ENCODE measurements around the gene SPOCK3. TPM values are rescaled to one million over a fixed set of nuclear protein-coding genes. Genes with fewer than 3 reads are reported as not detected.

SPOCK3 gene
- total RNA-seq, 1 experiment from 2014 or later = 0.24 TPM

GRCh38 chr4:166734797-166735196 lies 499.5 kb downstream of the SPOCK3 start (continued):
- TF ChIP-seq, protein P1, sequence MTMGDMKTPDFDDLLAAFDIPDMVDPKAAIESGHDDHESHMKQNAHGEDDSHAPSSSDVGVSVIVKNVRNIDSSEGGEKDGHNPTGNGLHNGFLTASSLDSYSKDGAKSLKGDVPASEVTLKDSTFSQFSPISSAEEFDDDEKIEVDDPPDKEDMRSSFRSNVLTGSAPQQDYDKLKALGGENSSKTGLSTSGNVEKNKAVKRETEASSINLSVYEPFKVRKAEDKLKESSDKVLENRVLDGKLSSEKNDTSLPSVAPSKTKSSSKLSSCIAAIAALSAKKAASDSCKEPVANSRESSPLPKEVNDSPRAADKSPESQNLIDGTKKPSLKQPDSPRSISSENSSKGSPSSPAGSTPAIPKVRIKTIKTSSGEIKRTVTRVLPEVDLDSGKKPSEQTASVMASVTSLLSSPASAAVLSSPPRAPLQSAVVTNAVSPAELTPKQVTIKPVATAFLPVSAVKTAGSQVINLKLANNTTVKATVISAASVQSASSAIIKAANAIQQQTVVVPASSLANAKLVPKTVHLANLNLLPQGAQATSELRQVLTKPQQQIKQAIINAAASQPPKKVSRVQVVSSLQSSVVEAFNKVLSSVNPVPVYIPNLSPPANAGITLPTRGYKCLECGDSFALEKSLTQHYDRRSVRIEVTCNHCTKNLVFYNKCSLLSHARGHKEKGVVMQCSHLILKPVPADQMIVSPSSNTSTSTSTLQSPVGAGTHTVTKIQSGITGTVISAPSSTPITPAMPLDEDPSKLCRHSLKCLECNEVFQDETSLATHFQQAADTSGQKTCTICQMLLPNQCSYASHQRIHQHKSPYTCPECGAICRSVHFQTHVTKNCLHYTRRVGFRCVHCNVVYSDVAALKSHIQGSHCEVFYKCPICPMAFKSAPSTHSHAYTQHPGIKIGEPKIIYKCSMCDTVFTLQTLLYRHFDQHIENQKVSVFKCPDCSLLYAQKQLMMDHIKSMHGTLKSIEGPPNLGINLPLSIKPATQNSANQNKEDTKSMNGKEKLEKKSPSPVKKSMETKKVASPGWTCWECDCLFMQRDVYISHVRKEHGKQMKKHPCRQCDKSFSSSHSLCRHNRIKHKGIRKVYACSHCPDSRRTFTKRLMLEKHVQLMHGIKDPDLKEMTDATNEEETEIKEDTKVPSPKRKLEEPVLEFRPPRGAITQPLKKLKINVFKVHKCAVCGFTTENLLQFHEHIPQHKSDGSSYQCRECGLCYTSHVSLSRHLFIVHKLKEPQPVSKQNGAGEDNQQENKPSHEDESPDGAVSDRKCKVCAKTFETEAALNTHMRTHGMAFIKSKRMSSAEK (CRISPR knock-in tag; IDR thresholded peaks at IDR 0.05; ENCODE audit: borderline replicate concordance) = no peak

- ATAC-seq (no peak), DNase-seq (ENCODE audit: low spot score) (no peak)
- H3K36me3 Mint-ChIP-seq = peaks cover 52% of the 10 kb centered on the region
- H3K4me1 Mint-ChIP-seq = peaks cover 32% of the 10 kb centered on the region
- no peaks in the 10 kb centered on the region for H3K27me3 Mint-ChIP-seq (ENCODE audit: low read depth)
- ChIA-PET CTCF (no interaction called here), POLR2A (no interaction called here)
- H3K4me3 Mint-ChIP-seq = no peak overlapping the region
- peaks cover 3% of the 10 kb centered on the region for H3K9me3 Mint-ChIP-seq
- H3K27ac Mint-ChIP-seq = no peak overlapping the region
- TF ChIP-seq, protein P2, sequence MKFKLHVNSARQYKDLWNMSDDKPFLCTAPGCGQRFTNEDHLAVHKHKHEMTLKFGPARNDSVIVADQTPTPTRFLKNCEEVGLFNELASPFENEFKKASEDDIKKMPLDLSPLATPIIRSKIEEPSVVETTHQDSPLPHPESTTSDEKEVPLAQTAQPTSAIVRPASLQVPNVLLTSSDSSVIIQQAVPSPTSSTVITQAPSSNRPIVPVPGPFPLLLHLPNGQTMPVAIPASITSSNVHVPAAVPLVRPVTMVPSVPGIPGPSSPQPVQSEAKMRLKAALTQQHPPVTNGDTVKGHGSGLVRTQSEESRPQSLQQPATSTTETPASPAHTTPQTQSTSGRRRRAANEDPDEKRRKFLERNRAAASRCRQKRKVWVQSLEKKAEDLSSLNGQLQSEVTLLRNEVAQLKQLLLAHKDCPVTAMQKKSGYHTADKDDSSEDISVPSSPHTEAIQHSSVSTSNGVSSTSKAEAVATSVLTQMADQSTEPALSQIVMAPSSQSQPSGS (CRISPR knock-in tag; IDR thresholded peaks at IDR 0.05; ENCODE audit: borderline replicate concordance, low read depth) = no peak
- TF ChIP-seq STAT6 (CRISPR knock-in tag; conservative IDR thresholded peaks at IDR 0.05; ENCODE audit: low read depth) (no peak), ZNF416 (CRISPR knock-in tag; IDR thresholded peaks at IDR 0.05) (no peak), ZNF317 (CRISPR knock-in tag; IDR thresholded peaks at IDR 0.05; ENCODE audit: borderline replicate concordance, low read depth) (no peak), FOXP4 (CRISPR knock-in tag; IDR thresholded peaks at IDR 0.05) (no peak), NR1H2 (CRISPR knock-in tag; IDR thresholded peaks at IDR 0.05) (no peak), IRF2 (CRISPR knock-in tag; IDR thresholded peaks at IDR 0.05; ENCODE audit: borderline replicate concordance, low read depth) (no peak), JAZF1 (CRISPR knock-in tag; IDR thresholded peaks at IDR 0.05) (no peak), PRRX2 (CRISPR knock-in tag; IDR thresholded peaks at IDR 0.05) (no peak), NFYB (CRISPR knock-in tag; conservative IDR thresholded peaks at IDR 0.05; ENCODE audit: low read depth) (no peak), ELF4 (CRISPR knock-in tag; IDR thresholded peaks at IDR 0.05; ENCODE audit: low read depth) (no peak), MLX (CRISPR knock-in tag; IDR thresholded peaks at IDR 0.05) (no peak), GTF2I (CRISPR knock-in tag; conservative IDR thresholded peaks at IDR 0.05) (no peak)
- TF ChIP-seq, protein P3, sequence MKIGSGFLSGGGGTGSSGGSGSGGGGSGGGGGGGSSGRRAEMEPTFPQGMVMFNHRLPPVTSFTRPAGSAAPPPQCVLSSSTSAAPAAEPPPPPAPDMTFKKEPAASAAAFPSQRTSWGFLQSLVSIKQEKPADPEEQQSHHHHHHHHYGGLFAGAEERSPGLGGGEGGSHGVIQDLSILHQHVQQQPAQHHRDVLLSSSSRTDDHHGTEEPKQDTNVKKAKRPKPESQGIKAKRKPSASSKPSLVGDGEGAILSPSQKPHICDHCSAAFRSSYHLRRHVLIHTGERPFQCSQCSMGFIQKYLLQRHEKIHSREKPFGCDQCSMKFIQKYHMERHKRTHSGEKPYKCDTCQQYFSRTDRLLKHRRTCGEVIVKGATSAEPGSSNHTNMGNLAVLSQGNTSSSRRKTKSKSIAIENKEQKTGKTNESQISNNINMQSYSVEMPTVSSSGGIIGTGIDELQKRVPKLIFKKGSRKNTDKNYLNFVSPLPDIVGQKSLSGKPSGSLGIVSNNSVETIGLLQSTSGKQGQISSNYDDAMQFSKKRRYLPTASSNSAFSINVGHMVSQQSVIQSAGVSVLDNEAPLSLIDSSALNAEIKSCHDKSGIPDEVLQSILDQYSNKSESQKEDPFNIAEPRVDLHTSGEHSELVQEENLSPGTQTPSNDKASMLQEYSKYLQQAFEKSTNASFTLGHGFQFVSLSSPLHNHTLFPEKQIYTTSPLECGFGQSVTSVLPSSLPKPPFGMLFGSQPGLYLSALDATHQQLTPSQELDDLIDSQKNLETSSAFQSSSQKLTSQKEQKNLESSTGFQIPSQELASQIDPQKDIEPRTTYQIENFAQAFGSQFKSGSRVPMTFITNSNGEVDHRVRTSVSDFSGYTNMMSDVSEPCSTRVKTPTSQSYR (CRISPR knock-in tag; IDR thresholded peaks at IDR 0.05) = no peak
- TF ChIP-seq, protein P4, sequence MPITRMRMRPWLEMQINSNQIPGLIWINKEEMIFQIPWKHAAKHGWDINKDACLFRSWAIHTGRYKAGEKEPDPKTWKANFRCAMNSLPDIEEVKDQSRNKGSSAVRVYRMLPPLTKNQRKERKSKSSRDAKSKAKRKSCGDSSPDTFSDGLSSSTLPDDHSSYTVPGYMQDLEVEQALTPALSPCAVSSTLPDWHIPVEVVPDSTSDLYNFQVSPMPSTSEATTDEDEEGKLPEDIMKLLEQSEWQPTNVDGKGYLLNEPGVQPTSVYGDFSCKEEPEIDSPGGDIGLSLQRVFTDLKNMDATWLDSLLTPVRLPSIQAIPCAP (CRISPR knock-in tag; IDR thresholded peaks at IDR 0.05) = no peak
- TF ChIP-seq, protein P5, sequence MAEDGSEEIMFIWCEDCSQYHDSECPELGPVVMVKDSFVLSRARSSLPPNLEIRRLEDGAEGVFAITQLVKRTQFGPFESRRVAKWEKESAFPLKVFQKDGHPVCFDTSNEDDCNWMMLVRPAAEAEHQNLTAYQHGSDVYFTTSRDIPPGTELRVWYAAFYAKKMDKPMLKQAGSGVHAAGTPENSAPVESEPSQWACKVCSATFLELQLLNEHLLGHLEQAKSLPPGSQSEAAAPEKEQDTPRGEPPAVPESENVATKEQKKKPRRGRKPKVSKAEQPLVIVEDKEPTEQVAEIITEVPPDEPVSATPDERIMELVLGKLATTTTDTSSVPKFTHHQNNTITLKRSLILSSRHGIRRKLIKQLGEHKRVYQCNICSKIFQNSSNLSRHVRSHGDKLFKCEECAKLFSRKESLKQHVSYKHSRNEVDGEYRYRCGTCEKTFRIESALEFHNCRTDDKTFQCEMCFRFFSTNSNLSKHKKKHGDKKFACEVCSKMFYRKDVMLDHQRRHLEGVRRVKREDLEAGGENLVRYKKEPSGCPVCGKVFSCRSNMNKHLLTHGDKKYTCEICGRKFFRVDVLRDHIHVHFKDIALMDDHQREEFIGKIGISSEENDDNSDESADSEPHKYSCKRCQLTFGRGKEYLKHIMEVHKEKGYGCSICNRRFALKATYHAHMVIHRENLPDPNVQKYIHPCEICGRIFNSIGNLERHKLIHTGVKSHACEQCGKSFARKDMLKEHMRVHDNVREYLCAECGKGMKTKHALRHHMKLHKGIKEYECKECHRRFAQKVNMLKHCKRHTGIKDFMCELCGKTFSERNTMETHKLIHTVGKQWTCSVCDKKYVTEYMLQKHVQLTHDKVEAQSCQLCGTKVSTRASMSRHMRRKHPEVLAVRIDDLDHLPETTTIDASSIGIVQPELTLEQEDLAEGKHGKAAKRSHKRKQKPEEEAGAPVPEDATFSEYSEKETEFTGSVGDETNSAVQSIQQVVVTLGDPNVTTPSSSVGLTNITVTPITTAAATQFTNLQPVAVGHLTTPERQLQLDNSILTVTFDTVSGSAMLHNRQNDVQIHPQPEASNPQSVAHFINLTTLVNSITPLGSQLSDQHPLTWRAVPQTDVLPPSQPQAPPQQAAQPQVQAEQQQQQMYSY (CRISPR knock-in tag; IDR thresholded peaks at IDR 0.05) = no peak
Observed at GRCh38 chr4:166733686-166734085, 500.6 kb downstream of the SPOCK3 start.

All from WTC11 (cell line).